ENCODE measurements around the gene SIL1. TPM values are rescaled to one million over a fixed set of nuclear protein-coding genes. Genes with fewer than 3 reads are reported as not detected.

SIL1 gene
- total RNA-seq, 1 donor from 2014 or later = 35.6 TPM

GRCh38 chr5:138951986-138952735, 246.0 kb downstream of the SIL1 start:
- TF ChIP-seq POLR2AphosphoS5 (IDR thresholded peaks at IDR 0.05; ENCODE audit: insufficient read depth in 1 of 2, low read depth in 1 of 2) = no peak
- TF ChIP-seq POLR2A (IDR thresholded peaks at IDR 0.05) = no peak
- no peak for TF ChIP-seq CTCF (IDR thresholded peaks at IDR 0.05)
- Histone ChIP-seq H3K4me3 (no peak overlapping the region), H3K27ac (peak overlapping the region; percentile 71), H3K4me1 (peaks cover 40% of the 10 kb centered on the region), H3K36me3 (no peaks in the 10 kb centered on the region), H3K9me3 (no peaks in the 10 kb centered on the region), H3K27me3 (no peaks in the 10 kb centered on the region)
- intact Hi-C loops (cut with DNase I) = loop anchor here (1.0 kb wide), 1 partner anchor 35 kb away; no protein-coding TSS in a partner anchor
- no peak for DNase-seq (ENCODE audit: extremely low spot score in 2 of 2)

- no peak for DNase-seq (ENCODE audit: extremely low spot score in 2 of 2)
- no peak overlapping the region for H3K27ac ChIP-seq
- peaks cover 40% of the 10 kb centered on the region for H3K4me1 ChIP-seq
- H3K36me3 ChIP-seq = no peaks in the 10 kb centered on the region
- no peaks in the 10 kb centered on the region for H3K27me3 ChIP-seq
- H3K9me3 ChIP-seq = no peaks in the 10 kb centered on the region
- TF ChIP-seq POLR2A (IDR thresholded peaks at IDR 0.05) (no peak), CTCF (IDR thresholded peaks at IDR 0.05) (no peak), POLR2AphosphoS5 (IDR thresholded peaks at IDR 0.05; ENCODE audit: insufficient read depth in 1 of 2, low read depth in 1 of 2) (no peak)
- intact Hi-C loops (cut with DNase I) = loop anchor here (1.0 kb wide), 1 partner anchor 34 kb away; no protein-coding TSS in a partner anchor
- H3K4me3 ChIP-seq = no peak overlapping the region
These were observed 246.8 kb downstream of the SIL1 start for GRCh38 chr5:138951091-138951985.

GRCh38 chr5:138950421-138951031, 247.6 kb downstream of the SIL1 start:
- H3K27me3 ChIP-seq = no peaks in the 10 kb centered on the region
- no peak overlapping the region for H3K4me3 ChIP-seq
- no peaks in the 10 kb centered on the region for H3K36me3 ChIP-seq
- TF ChIP-seq POLR2A (IDR thresholded peaks at IDR 0.05) = no peak
- TF ChIP-seq POLR2AphosphoS5 (IDR thresholded peaks at IDR 0.05; ENCODE audit: insufficient read depth in 1 of 2, low read depth in 1 of 2) = no peak
- no peak for TF ChIP-seq CTCF (IDR thresholded peaks at IDR 0.05)
- DNase-seq (ENCODE audit: extremely low spot score in 2 of 2) = no peak
- H3K9me3 ChIP-seq = no peaks in the 10 kb centered on the region
- H3K4me1 ChIP-seq = peaks cover 37% of the 10 kb centered on the region
- intact Hi-C loops (cut with DNase I) = loop anchor here (1.0 kb wide), 1 partner anchor 33 kb away; no protein-coding TSS in a partner anchor
- no peak overlapping the region for H3K27ac ChIP-seq

GRCh38 chr5:138949988-138950387, 248.2 kb downstream of the SIL1 start:
- intact Hi-C loops (cut with DNase I) = no loop called here
- DNase-seq (ENCODE audit: extremely low spot score in 2 of 2) = no peak
- no peak overlapping the region for H3K27ac ChIP-seq
- H3K9me3 ChIP-seq = no peaks in the 10 kb centered on the region
- H3K4me1 ChIP-seq = peaks cover 33% of the 10 kb centered on the region
- no peak overlapping the region for H3K4me3 ChIP-seq
- no peaks in the 10 kb centered on the region for H3K27me3 ChIP-seq
- TF ChIP-seq POLR2AphosphoS5 (IDR thresholded peaks at IDR 0.05; ENCODE audit: insufficient read depth in 1 of 2, low read depth in 1 of 2) = no peak
- TF ChIP-seq POLR2A (IDR thresholded peaks at IDR 0.05) = no peak
- TF ChIP-seq CTCF (IDR thresholded peaks at IDR 0.05) = no peak
- no peaks in the 10 kb centered on the region for H3K36me3 ChIP-seq

Data from vagina (tissue), 2 donors.